H1 (cell line): ENCODE measurements around the gene HSDL2. TPM values are rescaled to one million over a fixed set of nuclear protein-coding genes. Genes with fewer than 3 reads are reported as not detected.

Source experiments
- CTCF ChIA-PET: fragments of 300-600 bp; sonication (Branson Sonifier 250); formaldehyde crosslinking; loops from one replicate; lab custom pipeline; 2021; ENCODE audit not compliant: partially characterized antibody; lab: Charles Lee
- POLR2A ChIA-PET: fragments of 300-600 bp; sonication (Branson Sonifier 250); formaldehyde crosslinking; loops from one replicate; lab custom pipeline; 2021; ENCODE audit warnings: inconsistent platforms; ENCODE audit not compliant: partially characterized antibody; lab: Charles Lee
- DNase-seq, 2 experiments: peaks; one replicate each; pipeline versions ENCODE4 v3.0.0 to v3.0.0-alpha.2; 2010 to 2022; ENCODE audit warnings: low spot score in 2 of 2, low read depth in 1 of 2, mixed read lengths in 1 of 2
- FAIRE-seq: peaks from 2 replicates; lab custom pipeline; 2011; peaks lifted over from hg19 to GRCh38; lab: Jason Lieb, UNC
- H2AFZ ChIP-seq: 2 replicates; pipeline ENCODE4 v1.8.1; 2012; ENCODE audit warnings: low read length, inconsistent platforms
- H2AK5ac ChIP-seq: 2 replicates; pipeline ENCODE4 v1.6.1; 2013; ENCODE audit warnings: low read depth, low read length
- H2BK120ac ChIP-seq: replicated peaks from 2 replicates; pipeline ENCODE3; 2013; ENCODE audit warnings: low read depth, low read length, inconsistent platforms
- H2BK12ac ChIP-seq: 2 replicates; pipeline ENCODE4 v1.6.1; 2013; ENCODE audit warnings: low read depth, low read length
- H2BK15ac ChIP-seq: 2 replicates; pipeline ENCODE4 v1.6.1; 2013; ENCODE audit warnings: low read length
- H2BK20ac ChIP-seq: 2 replicates; pipeline ENCODE4 v1.6.1; 2013; ENCODE audit warnings: low read length
- H2BK5ac ChIP-seq: 2 replicates; pipeline ENCODE4 v1.6.1; 2013; ENCODE audit warnings: low read depth, low read length
- H3K14ac ChIP-seq: 2 replicates; pipeline ENCODE4 v1.6.1; 2013; ENCODE audit warnings: inconsistent platforms; ENCODE audit not compliant: insufficient read length
- H3K18ac ChIP-seq: 2 replicates; pipeline ENCODE4 v1.6.1; 2013; ENCODE audit warnings: low read length; ENCODE audit errors: extremely low read depth
- H3K23ac ChIP-seq: 2 replicates; pipeline ENCODE4 v1.6.1; 2013; ENCODE audit warnings: inconsistent platforms; ENCODE audit not compliant: insufficient read length
- H3K23me2 ChIP-seq: 2 replicates; pipeline ENCODE4 v1.6.1; 2013; ENCODE audit warnings: low read depth, low read length
- H3K27ac ChIP-seq: 2 replicates; pipeline ENCODE4 v1.6.1; 2011; ENCODE audit warnings: low read depth, low read length, inconsistent platforms
- H3K27me3 ChIP-seq, 4 experiments: replicated peaks in 1 of 4; 1 replicate in 1 of 4; 2 replicates in 3 of 4; pipeline versions ENCODE4 v1.6.1 to v1.8.1; 2011 to 2013; ENCODE audit warnings: low read length in 3 of 4, mild to moderate bottlenecking in 3 of 4, inconsistent platforms in 2 of 4, mixed read lengths in 2 of 4, moderate library complexity in 1 of 4; ENCODE audit not compliant: control insufficient read depth in 3 of 4, insufficient read depth in 3 of 4; ENCODE audit errors: extremely low read depth in 1 of 4
- H3K36me3 ChIP-seq, 4 experiments: 2 replicates each; pipeline versions ENCODE4 v1.6.1 to v1.8.1; 2011 to 2013; ENCODE audit warnings: mild to moderate bottlenecking in 4 of 4, low read length in 3 of 4, moderate library complexity in 2 of 4, control low read depth in 1 of 4, inconsistent platforms in 1 of 4; ENCODE audit not compliant: insufficient read depth in 4 of 4, control insufficient read depth in 2 of 4
- H3K4ac ChIP-seq: replicated peaks from 2 replicates; pipeline ENCODE3; 2013; ENCODE audit warnings: low read length, low read depth, mixed read lengths, inconsistent platforms; ENCODE audit not compliant: insufficient read length
- H3K4me1 ChIP-seq, 4 experiments: replicated peaks in 1 of 4; 1 replicate in 1 of 4; 2 replicates in 3 of 4; pipeline versions ENCODE4 v1.6.1 to v1.8.1; 2011 to 2013; ENCODE audit warnings: low read length in 3 of 4, inconsistent platforms in 2 of 4, mixed read lengths in 1 of 4; ENCODE audit not compliant: insufficient read depth in 4 of 4, control insufficient read depth in 3 of 4
- H3K4me2 ChIP-seq, 2 experiments: 2 replicates each; pipeline versions ENCODE4 v1.6.1 to v1.8.1; 2011 to 2013; ENCODE audit warnings: low read depth in 2 of 2, low read length in 2 of 2, control low read depth in 1 of 2, inconsistent platforms in 1 of 2, mild to moderate bottlenecking in 1 of 2; ENCODE audit not compliant: insufficient read depth in 1 of 2
- H3K4me3 ChIP-seq, 4 experiments: fragments of 200-600, 300-600 bp in 1 of 4; sonication (generic), shearing (Covaris generic), sonication (Bioruptor Twin) in 1 of 4; 2 replicates each; pipeline versions ENCODE4 v1.5.1 to v1.8.1; 2011 to 2016; ENCODE audit warnings: low read length in 4 of 4, low read depth in 3 of 4, control low read depth in 2 of 4, inconsistent platforms in 2 of 4, mild to moderate bottlenecking in 2 of 4, mixed read lengths in 1 of 4, moderate library complexity in 1 of 4; ENCODE audit not compliant: insufficient read depth in 2 of 4; ENCODE audit errors: extremely low read depth in 1 of 4
- H3K56ac ChIP-seq: replicated peaks from 2 replicates; pipeline ENCODE3; 2013; ENCODE audit warnings: low read depth, mild to moderate bottlenecking, mixed read lengths, low read length, inconsistent platforms; ENCODE audit not compliant: insufficient read length
- H3K79me1 ChIP-seq: 2 replicates; pipeline ENCODE4 v1.6.1; 2013; ENCODE audit warnings: low read depth, low read length, control low read depth
- H3K79me2 ChIP-seq, 2 experiments: 2 replicates each; pipeline versions ENCODE4 v1.6.1 to v1.8.1; 2012 to 2013; ENCODE audit warnings: low read length in 2 of 2, mild to moderate bottlenecking in 2 of 2, inconsistent platforms in 1 of 2; ENCODE audit not compliant: insufficient read depth in 2 of 2, control insufficient read depth in 1 of 2
- H3K9ac ChIP-seq, 4 experiments: replicated peaks in 1 of 4; 1 replicate in 1 of 4; 2 replicates in 3 of 4; pipeline versions ENCODE4 v1.6.1 to v1.8.1; 2011 to 2013; ENCODE audit warnings: low read depth in 3 of 4, low read length in 3 of 4, control low read depth in 2 of 4, mild to moderate bottlenecking in 2 of 4, moderate library complexity in 2 of 4, inconsistent platforms in 1 of 4; ENCODE audit errors: extremely low read depth in 1 of 4
- H3K9me3 ChIP-seq, 2 experiments: 2 replicates each; pipeline versions ENCODE4 v1.6.1 to v1.8.1; 2012 to 2013; ENCODE audit warnings: mild to moderate bottlenecking in 2 of 2, moderate library complexity in 2 of 2, control low read depth in 1 of 2, inconsistent platforms in 1 of 2, low read depth in 1 of 2, low read length in 1 of 2, mixed read lengths in 1 of 2; ENCODE audit not compliant: insufficient read depth in 2 of 2
- H4K20me1 ChIP-seq, 2 experiments: replicated peaks in 1 of 2; 2 replicates each; pipeline versions ENCODE3 to v1.8.1; 2011 to 2013; ENCODE audit warnings: inconsistent platforms in 2 of 2, low read length in 2 of 2, mild to moderate bottlenecking in 1 of 2; ENCODE audit not compliant: insufficient read depth in 2 of 2, control insufficient read depth in 1 of 2
- H4K5ac ChIP-seq: 2 replicates; pipeline ENCODE4 v1.6.1; 2013; ENCODE audit warnings: low read length, low read depth, mixed read lengths, inconsistent platforms; ENCODE audit not compliant: insufficient read length
- H4K8ac ChIP-seq: 2 replicates; pipeline ENCODE4 v1.8.0; 2013; ENCODE audit warnings: mild to moderate bottlenecking, moderate library complexity, low read length, inconsistent platforms; ENCODE audit not compliant: insufficient read depth; ENCODE audit errors: extremely low read depth
- H4K91ac ChIP-seq: replicated peaks from 2 replicates; pipeline ENCODE3; 2013; ENCODE audit warnings: low read length, mixed read lengths, inconsistent platforms; ENCODE audit not compliant: insufficient read length
- EGR1 ChIP-seq: IDR thresholded peaks from 2 replicates; pipeline ENCODE4 v1.6.1; 2011; ENCODE audit warnings: low read depth, low read length, borderline replicate concordance
- NANOG ChIP-seq: IDR thresholded peaks from 2 replicates; pipeline ENCODE4 v1.6.1; 2011; ENCODE audit warnings: low read length, low read depth, mild to moderate bottlenecking, inconsistent platforms; ENCODE audit not compliant: insufficient read depth, poor library complexity, severe bottlenecking
- SP1 ChIP-seq: IDR thresholded peaks from 2 replicates; pipeline ENCODE4 v1.6.1; 2011; ENCODE audit warnings: low read depth, low read length
- WGBS, 2 experiments: shearing (Covaris generic) in 1 of 2; methylation state at CpG; one replicate each; pipeline versions ENCODE4 v1.1.6 to v1.1.7; 2013 to 2015; ENCODE audit warnings: low lambda C conversion rate in 2 of 2, mixed read lengths in 2 of 2, inconsistent platforms in 1 of 2, low coverage in 1 of 2, missing lambda C conversion rate in 1 of 2; ENCODE audit not compliant: insufficient replicate concordance in 2 of 2, insufficient coverage in 1 of 2, insufficient read length in 1 of 2; ENCODE audit errors: extremely low coverage in 1 of 2, missing lambda C conversion rate in 1 of 2; 5-methylcytosine and 5-hydroxymethylcytosine counted together
- polyA plus RNA-seq, 7 experiments: library from polyadenylated mRNA; depleted of rRNA in 3 of 7; stranded (reverse) in 5 of 7; unstranded in 2 of 7; fragments of >200 nt in 5 of 7; fragments of 200-250 nt in 2 of 7; gene quantifications; 1 replicate in 5 of 7; 2 replicates in 1 of 7; 4 replicates in 1 of 7; pipeline versions ENCODE4 v1.2.1 to v1.2.3, GENCODE V29; 2011 to 2013; ENCODE audit warnings: missing spikeins in 2 of 7, mixed read lengths in 2 of 7
- total RNA-seq: library from RNA; stranded (reverse); fragmentation: NEBNext Ultra II Directional; extraction: Animal tissue kit (Norgen Biotek cat#: 25700); gene quantifications from 2 replicates; pipeline ENCODE4 v1.2.1, GENCODE V29; 2021

HSDL2 gene
- total and polyA plus RNA-seq, 2 of the 8 experiments (the other 6 are each of a cell fraction or from before 2014, with no cell fraction given), result 6.6 to 15.4 TPM

DNA sequence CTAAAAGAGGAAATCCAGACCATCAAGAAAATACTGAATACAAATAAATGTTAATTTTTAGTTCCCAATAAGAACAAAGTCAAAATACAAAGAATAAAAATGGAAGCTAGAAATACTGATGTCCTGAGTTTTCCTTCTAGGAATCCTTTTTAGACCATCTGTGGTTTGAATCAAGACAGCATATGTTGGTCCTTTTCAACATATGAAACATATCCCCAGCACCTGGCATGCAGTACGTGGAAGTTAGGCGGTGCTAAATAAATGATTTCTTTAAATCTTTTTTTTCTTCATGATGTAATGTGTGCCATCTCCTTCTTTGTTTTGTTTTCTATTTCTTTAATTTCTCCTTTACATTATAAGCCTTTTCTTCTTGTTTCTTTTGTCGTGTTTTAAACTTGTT is 140.7 kb downstream of the HSDL2 start:
- Histone ChIP-seq H3K56ac (no peak overlapping the region), H2BK120ac (no peak overlapping the region), H2BK5ac (no peak overlapping the region), H4K91ac (no peak overlapping the region), H3K4ac (no peak overlapping the region), H3K4me1 (peaks cover 0 to 6% (median 0%) of the 10 kb centered on the region in 4 experiments; a peak in 2 of 7 replicates), H3K79me1 (peaks cover 8% of the 10 kb centered on the region), H3K79me2 (peaks cover 0 to 94% of the 10 kb centered on the region in 2 experiments; a peak in 3 of 4 replicates), H3K27me3 (no peaks in the 10 kb centered on the region), H2AFZ (no peak overlapping the region), H3K27ac (no peak overlapping the region), H3K18ac (no peak overlapping the region), H3K23ac (no peak overlapping the region), H3K9me3 (no peaks in the 10 kb centered on the region), H4K20me1 (peaks cover 0 to 7% of the 10 kb centered on the region in 2 experiments), H3K4me3 (no peak overlapping the region), H3K4me2 (no peak overlapping the region), H3K14ac (no peak overlapping the region), H4K5ac (no peak overlapping the region), H4K8ac (no peak overlapping the region), H2BK20ac (no peak overlapping the region), H2AK5ac (no peak overlapping the region), H3K9ac (no peak overlapping the region), H2BK15ac (no peak overlapping the region), H3K36me3 (no peaks in the 10 kb centered on the region), H3K23me2 (no peaks in the 10 kb centered on the region), H2BK12ac (no peak overlapping the region)
- CTCF ChIA-PET, result no interaction called here
- FAIRE-seq (no peak), DNase-seq (no peak)
- 62% methylated on average over 3 of the region's 3 CpGs; no CpG with 5 or more reads in 1 of the 2 experiments for WGBS, 2 experiments
- POLR2A ChIA-PET, result no interaction called here
- TF ChIP-seq EGR1 (no peak), NANOG (no peak), SP1 (no peak)

Other genes starting within 250 kb of the HSDL2 start
- gene SUSD1, start 204.8 kb upstream of the HSDL2 start, total RNA-seq, result 6.9 and 7.2 TPM in 2 replicates
- gene SUSD1, start 204.8 kb upstream of the HSDL2 start, polyA plus RNA-seq (2011; rRNA removed), result 2.8 and 3.3 TPM in 2 replicates
- 104 and 124 TPM in 2 replicates for gene PTBP3, start 46.5 kb upstream of the HSDL2 start, total RNA-seq
- 51.0 and 87.8 TPM in 2 replicates for gene PTBP3, start 46.5 kb upstream of the HSDL2 start, polyA plus RNA-seq (2011; rRNA removed)
- gene KIAA1958, start 106.7 kb downstream of the HSDL2 start, total RNA-seq, result 39.9 and 43.8 TPM in 2 replicates
- gene KIAA1958, start 106.7 kb downstream of the HSDL2 start, polyA plus RNA-seq (2011; rRNA removed), result 11.4 and 13.1 TPM in 2 replicates